HG03460 (cell line): Measurements from ENCODE around the gene IPPK.

Experiments
- ATAC-seq: cut with Tn5 transposase; IDR thresholded peaks from one replicate; pipeline ENCODE4 v1.9.1; 2021; ENCODE audit not compliant: unreplicated experiment

IPPK gene

GRCh38 chr9:92616199-92616641 is 53.7 kb downstream of the IPPK start:
- ATAC-seq = no peak

DNA sequence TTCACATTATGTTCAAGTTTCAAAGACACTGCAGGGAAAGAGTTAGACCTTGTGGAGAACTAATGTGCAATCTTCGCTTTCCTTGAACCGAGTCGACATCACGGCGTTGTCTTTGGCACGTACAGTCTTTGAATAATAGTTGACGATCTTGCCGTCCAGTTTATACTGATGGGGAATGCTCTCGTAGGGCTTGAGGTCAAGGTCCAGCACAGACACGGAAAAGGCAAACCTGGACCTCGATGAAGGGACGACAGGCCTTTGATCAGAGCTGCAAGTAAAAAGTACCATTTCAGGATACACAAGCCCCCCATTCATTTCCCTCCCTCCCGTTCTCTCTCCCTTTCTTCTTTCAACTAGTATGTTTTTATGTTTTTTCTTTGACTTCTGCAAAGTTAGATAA is 54.1 kb downstream of the IPPK start:
- no peak for ATAC-seq

GRCh38 chr9:92614763-92615461 is 55.0 kb downstream of the IPPK start:
- ATAC-seq = no peak

GRCh38 chr9:92614123-92614510 is 55.8 kb downstream of the IPPK start:
- ATAC-seq = no peak

DNA sequence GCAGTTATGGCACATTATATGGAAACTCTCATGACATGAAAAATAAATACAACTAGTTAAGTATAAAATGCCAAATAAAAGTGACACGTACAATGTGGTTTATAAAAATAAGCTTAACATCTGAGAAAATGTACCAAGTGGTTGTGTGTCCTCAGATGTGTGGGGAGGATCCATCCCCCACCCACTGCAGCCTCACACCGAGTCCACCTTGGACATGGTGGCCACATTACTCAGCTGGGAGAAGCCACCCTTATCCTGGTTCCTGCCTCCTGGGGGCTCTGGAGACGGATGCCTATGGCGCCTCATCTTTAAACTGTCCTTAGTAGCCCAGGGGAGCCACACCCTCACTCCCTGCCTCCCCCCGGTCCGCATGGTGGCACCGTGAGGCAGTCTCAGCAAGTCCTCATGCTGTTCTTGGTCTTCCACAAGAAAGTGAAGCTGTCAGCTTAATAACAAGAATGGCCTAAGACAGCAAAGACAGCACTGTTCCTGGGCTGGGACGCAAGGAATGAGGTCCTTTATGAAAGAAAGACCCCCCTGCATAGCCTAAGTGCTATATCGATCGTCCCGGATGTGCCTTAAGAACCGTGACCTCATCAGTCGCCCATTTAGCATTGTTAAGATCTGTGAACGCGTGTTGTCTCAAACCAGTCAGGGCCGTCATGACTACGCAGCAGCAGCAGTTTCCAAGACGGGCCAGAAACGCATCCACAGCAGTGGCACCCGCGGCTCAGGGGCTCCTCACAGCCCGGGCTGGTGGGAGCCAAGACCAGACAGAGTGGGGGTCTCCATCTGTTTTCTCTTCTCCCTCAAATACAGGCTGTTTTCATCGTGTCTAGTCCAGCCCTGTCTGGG is 56.4 kb downstream of the IPPK start:
- no peak for ATAC-seq

- no peak for ATAC-seq
Measured at GRCh38 chr9:92612816-92613215, 57.1 kb downstream of the IPPK start.

GRCh38 chr9:92612292-92612691 is 57.6 kb downstream of the IPPK start:
- ATAC-seq = no peak

DNA sequence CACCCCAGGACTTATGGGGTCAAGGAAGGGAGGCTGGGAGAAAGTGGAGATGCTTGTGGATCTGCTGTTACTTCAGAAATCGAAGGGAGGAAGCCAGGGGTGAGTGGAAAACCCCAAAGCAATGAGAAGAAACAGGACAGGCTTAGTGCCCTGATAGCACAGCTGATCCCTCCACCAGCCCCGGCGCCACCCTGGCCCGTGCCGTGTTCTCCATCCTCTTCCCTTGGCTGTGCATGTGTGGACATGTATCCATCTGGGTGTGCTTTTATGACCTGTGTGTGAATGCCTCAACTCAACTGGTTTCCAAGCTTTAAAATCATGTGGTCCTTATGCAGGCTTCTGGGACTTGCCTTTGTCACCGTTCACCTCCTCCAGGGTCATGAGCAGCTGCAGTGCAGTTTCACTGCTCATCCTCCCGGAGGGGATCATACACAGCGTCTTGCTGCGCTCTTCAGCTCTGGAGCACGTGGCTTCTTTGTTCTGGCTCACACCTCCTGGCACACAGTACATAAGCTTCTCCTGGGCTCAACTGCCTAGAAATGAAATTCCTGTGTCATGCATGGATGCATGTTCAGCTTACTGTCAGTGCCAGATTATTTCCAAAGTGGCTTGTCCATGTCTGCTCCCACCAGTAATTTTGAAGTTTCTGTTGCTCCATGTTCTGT is 58.2 kb downstream of the IPPK start:
- ATAC-seq = no peak

- ATAC-seq = no peak
Measured at GRCh38 chr9:92610470-92611420, 59.2 kb downstream of the IPPK start.

DNA sequence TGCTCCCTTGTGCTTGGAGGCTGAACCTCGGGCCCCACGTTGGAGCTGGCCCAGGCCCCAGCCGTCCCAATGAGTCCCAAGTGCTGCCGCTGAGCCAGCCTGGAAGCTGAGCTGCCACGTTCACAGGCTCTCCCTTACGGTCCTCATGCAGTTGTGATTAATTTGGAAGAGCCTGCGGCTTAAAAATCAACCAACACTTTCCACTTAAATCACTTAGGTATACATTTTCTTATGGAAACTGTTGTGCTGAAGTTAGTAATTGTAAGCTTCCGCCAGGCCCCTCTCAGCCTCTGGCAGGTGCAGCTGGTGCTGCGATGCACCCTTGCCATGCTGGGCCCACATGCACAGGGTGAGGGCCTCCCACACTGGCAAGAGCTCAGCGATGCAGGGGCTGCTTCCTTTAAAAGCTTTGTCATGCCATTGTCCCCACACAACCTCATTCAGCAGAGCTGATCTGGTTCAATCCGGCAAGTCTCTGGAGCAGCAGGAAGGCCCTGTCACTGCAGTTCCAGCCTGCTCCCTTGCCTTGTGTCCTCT is 61.0 kb downstream of the IPPK start:
- no peak for ATAC-seq

DNA sequence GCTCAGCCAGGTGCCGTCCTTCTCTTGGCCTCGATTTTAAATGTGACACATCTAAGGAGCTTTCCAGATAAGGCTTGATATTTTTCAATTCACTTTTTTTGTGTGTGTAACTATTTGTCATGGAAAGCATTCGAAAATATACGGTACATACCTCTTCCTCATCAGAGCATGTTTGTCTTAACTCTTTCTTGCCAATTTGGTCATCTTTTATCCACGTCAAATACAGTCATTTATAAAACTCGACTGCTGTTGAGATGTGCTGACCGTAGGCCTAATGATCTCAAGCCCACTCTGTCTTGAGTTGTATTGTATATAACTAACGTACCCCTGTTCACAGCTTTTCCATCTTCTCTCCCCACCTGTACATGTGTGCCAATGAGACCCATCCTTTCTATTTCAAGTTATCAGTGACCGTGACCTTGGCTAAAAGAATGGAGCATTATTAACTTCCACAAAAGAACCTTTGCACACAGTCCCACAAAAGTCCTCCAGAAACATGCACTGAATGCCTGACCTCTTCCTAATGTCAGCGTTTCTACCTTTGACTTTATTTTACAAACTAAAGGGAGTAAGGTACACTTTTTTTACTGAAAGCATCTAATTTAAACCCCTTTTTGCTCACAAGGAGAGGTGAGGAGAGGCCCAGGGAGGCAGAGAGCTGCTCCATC is 61.6 kb downstream of the IPPK start:
- ATAC-seq = no peak

GRCh38 chr9:92607773-92608172 is 62.2 kb downstream of the IPPK start:
- ATAC-seq = no peak

DNA sequence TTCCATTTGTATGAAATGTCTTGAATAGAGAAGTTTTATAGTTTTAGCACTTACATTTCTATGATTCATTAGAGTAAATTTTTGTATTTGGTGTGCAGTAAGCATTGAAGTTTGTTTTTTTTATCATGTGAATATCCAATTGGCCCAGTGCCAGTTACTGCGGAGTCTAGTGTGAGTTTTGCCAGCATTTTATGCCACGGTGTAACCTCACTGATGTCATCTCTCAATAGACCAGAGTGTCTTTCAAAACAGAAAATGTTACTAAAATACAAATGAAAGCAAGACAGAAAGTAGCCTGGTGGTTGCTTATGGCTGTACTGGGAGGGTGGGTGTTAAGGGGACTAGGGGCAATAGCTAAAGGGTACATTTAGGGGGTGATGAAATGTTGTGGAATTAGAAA is 62.8 kb downstream of the IPPK start:
- ATAC-seq = no peak

GRCh38 chr9:92605224-92605623 is 64.7 kb downstream of the IPPK start:
- no peak for ATAC-seq

GRCh38 chr9:92603990-92604389 is 65.9 kb downstream of the IPPK start:
- no peak for ATAC-seq

GRCh38 chr9:92603100-92603499 is 66.8 kb downstream of the IPPK start:
- ATAC-seq = no peak

- ATAC-seq = no peak
Measured at GRCh38 chr9:92602413-92602812, 67.5 kb downstream of the IPPK start.

GRCh38 chr9:92601451-92601850 is 68.5 kb downstream of the IPPK start:
- no peak for ATAC-seq

GRCh38 chr9:92600462-92601261 is 69.3 kb downstream of the IPPK start:
- no peak for ATAC-seq
